HFF-Myc (cell line): ENCODE results near the gene SYTL1.

Experiments
- DNase-seq: peaks from one replicate; pipeline ENCODE4 v3.0.0-alpha.2; 2011; ENCODE audit warnings: low read depth; ENCODE audit errors: extremely low read depth
- H3K4me3 ChIP-seq: replicated peaks from 2 replicates; pipeline ENCODE4 v1.5.1; 2011; ENCODE audit warnings: low read depth, mild to moderate bottlenecking, control low read depth, low read length
- CTCF ChIP-seq: IDR thresholded peaks from 2 replicates; pipeline ENCODE4 v1.5.1; 2012; ENCODE audit warnings: mild to moderate bottlenecking, low read depth, low read length, control low read depth; ENCODE audit errors: missing control alignments

Gene SYTL1

GRCh38 chr1:27318136-27318535 lies 23.7 kb upstream of the SYTL1 start:
- TF ChIP-seq CTCF = no peak
- H3K4me3 ChIP-seq = no peak overlapping the region
- DNase-seq = no peak

- TF ChIP-seq CTCF = no peak
- DNase-seq = no peak
- H3K4me3 ChIP-seq = no peak overlapping the region
Observed at GRCh38 chr1:27318596-27318995, 23.2 kb upstream of the SYTL1 start.

- TF ChIP-seq CTCF = no peak
- peak within 1 kb of the TSS; percentile 99 for H3K4me3 ChIP-seq
- DNase-seq = peak; percentile 75
Observed at GRCh38 chr1:27321813-27322568, 19.8 kb upstream of the SYTL1 start, which contains the start of gene TMEM222. Gene TMEM222 (plus strand): TSS chr1:27322163. CDS start chr1:27322198, 35 bp downstream.

- peak overlapping the region; percentile 99 for H3K4me3 ChIP-seq
- no peak for TF ChIP-seq CTCF
- DNase-seq = no peak
Observed at GRCh38 chr1:27322569-27323240, 19.1 kb upstream of the SYTL1 start.

- no peak for DNase-seq
- no peak overlapping the region for H3K4me3 ChIP-seq
- no peak for TF ChIP-seq CTCF
Observed at GRCh38 chr1:27325286-27325685, 16.5 kb upstream of the SYTL1 start.

- TF ChIP-seq CTCF = no peak
- H3K4me3 ChIP-seq = no peak overlapping the region
- DNase-seq = no peak
Observed at GRCh38 chr1:27327964-27328363, 13.9 kb upstream of the SYTL1 start.
